ENCODE data around the gene GHR.

Gene GHR

DNA sequence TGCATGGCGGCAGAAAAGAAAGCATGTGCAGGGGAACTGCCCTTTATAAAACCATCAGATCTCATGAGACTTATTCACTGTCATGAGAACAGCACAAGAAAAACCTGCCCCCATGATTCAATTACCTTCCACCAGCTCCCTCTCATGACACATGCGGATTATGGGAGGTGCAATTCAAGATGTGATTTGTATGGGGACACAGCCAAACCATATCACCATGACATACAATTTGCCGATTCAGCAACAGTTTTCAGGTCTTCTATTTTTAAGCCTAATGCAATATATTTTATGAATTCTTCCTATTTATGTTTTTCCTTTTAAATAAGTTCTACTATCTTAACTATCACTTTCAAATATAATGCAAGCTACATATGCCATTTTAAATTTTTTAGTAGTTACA lies 242.6 kb downstream of the GHR start:
- no peak for ATAC-seq
- TF ChIP-seq TCF4 (CRISPR knock-in tag; IDR thresholded peaks at IDR 0.05; ENCODE audit: borderline replicate concordance) (no peak), ZC3H10 (CRISPR knock-in tag; IDR thresholded peaks at IDR 0.05) (no peak), ZNF565 (CRISPR knock-in tag; conservative IDR thresholded peaks at IDR 0.05; ENCODE audit: low read depth) (no peak), CSDC2 (CRISPR knock-in tag; IDR thresholded peaks at IDR 0.05) (no peak)
- TF ChIP-seq, protein P1, sequence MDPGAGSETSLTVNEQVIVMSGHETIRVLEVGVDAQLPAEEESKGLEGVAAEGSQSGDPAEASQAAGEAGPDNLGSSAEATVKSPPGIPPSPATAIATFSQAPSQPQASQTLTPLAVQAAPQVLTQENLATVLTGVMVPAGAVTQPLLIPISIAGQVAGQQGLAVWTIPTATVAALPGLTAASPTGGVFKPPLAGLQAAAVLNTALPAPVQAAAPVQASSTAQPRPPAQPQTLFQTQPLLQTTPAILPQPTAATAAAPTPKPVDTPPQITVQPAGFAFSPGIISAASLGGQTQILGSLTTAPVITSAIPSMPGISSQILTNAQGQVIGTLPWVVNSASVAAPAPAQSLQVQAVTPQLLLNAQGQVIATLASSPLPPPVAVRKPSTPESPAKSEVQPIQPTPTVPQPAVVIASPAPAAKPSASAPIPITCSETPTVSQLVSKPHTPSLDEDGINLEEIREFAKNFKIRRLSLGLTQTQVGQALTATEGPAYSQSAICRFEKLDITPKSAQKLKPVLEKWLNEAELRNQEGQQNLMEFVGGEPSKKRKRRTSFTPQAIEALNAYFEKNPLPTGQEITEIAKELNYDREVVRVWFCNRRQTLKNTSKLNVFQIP (CRISPR knock-in tag; IDR thresholded peaks at IDR 0.05; ENCODE audit: borderline replicate concordance, low read depth): no peak
- TF ChIP-seq, protein P2, sequence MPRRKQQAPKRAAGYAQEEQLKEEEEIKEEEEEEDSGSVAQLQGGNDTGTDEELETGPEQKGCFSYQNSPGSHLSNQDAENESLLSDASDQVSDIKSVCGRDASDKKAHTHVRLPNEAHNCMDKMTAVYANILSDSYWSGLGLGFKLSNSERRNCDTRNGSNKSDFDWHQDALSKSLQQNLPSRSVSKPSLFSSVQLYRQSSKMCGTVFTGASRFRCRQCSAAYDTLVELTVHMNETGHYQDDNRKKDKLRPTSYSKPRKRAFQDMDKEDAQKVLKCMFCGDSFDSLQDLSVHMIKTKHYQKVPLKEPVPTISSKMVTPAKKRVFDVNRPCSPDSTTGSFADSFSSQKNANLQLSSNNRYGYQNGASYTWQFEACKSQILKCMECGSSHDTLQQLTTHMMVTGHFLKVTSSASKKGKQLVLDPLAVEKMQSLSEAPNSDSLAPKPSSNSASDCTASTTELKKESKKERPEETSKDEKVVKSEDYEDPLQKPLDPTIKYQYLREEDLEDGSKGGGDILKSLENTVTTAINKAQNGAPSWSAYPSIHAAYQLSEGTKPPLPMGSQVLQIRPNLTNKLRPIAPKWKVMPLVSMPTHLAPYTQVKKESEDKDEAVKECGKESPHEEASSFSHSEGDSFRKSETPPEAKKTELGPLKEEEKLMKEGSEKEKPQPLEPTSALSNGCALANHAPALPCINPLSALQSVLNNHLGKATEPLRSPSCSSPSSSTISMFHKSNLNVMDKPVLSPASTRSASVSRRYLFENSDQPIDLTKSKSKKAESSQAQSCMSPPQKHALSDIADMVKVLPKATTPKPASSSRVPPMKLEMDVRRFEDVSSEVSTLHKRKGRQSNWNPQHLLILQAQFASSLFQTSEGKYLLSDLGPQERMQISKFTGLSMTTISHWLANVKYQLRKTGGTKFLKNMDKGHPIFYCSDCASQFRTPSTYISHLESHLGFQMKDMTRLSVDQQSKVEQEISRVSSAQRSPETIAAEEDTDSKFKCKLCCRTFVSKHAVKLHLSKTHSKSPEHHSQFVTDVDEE (CRISPR knock-in tag; IDR thresholded peaks at IDR 0.05): no peak

DNA sequence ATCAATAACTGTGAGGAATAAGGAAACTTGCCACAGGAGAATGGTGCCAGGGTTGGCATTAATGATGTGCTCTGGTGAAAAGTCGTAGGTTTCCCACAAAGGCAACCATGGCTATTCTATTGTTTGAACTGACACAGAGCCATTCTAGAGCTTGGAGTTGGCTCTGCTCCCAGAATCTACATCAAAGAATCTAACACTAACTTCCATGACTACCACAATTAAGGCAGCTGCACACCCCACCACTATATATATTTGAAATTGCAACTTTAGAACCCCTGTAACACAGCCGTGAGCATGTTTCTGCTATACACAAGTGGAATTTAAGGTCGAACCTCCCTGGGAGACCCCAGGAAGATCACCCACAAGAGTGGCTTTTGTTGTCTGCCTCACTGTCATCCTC lies 243.6 kb downstream of the GHR start:
- ATAC-seq: no peak
- no peak for TF ChIP-seq OSR1 (CRISPR knock-in tag; IDR thresholded peaks at IDR 0.05)
- TF ChIP-seq ISL1 (CRISPR knock-in tag; IDR thresholded peaks at IDR 0.05): no peak
- no peak for TF ChIP-seq ZFP30 (CRISPR knock-in tag; IDR thresholded peaks at IDR 0.05)
- TF ChIP-seq TOX (CRISPR knock-in tag; IDR thresholded peaks at IDR 0.05; ENCODE audit: borderline replicate concordance): no peak
- TF ChIP-seq, protein P1 (CRISPR knock-in tag; IDR thresholded peaks at IDR 0.05; ENCODE audit: borderline replicate concordance, low read depth): no peak
- TF ChIP-seq ZNF70 (CRISPR knock-in tag; IDR thresholded peaks at IDR 0.05): no peak
- TF ChIP-seq, protein P3, sequence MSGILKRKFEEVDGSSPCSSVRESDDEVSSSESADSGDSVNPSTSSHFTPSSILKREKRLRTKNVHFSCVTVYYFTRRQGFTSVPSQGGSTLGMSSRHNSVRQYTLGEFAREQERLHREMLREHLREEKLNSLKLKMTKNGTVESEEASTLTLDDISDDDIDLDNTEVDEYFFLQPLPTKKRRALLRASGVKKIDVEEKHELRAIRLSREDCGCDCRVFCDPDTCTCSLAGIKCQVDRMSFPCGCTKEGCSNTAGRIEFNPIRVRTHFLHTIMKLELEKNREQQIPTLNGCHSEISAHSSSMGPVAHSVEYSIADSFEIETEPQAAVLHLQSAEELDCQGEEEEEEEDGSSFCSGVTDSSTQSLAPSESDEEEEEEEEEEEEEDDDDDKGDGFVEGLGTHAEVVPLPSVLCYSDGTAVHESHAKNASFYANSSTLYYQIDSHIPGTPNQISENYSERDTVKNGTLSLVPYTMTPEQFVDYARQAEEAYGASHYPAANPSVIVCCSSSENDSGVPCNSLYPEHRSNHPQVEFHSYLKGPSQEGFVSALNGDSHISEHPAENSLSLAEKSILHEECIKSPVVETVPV (CRISPR knock-in tag; IDR thresholded peaks at IDR 0.05): no peak
- no peak for TF ChIP-seq BACH2 (CRISPR knock-in tag; IDR thresholded peaks at IDR 0.05; ENCODE audit: borderline replicate concordance)

DNA sequence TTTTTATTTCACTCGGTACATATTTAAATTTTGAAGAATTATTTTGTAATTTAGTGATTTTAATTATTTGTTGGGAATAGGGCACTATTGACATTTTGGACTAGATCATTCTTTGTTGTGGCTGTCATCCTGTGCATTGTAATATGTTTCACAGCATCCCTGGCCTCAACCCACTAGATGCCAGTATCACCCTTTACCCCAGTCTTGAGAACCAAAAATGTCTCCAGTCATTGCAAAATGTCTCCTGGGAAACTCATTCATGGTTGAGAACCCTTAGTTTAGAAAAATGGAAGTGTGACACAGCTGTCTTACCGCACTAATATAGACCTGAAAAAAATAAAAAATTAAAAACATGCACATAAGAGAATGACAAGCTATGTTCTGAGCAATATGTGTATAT lies 245.0 kb downstream of the GHR start:
- no peak for TF ChIP-seq RARB (CRISPR knock-in tag; IDR thresholded peaks at IDR 0.05)
- TF ChIP-seq BACH2 (CRISPR knock-in tag; IDR thresholded peaks at IDR 0.05; ENCODE audit: borderline replicate concordance): no peak
- no peak for TF ChIP-seq ZFP3 (CRISPR knock-in tag; IDR thresholded peaks at IDR 0.05)
- TF ChIP-seq, protein P4, sequence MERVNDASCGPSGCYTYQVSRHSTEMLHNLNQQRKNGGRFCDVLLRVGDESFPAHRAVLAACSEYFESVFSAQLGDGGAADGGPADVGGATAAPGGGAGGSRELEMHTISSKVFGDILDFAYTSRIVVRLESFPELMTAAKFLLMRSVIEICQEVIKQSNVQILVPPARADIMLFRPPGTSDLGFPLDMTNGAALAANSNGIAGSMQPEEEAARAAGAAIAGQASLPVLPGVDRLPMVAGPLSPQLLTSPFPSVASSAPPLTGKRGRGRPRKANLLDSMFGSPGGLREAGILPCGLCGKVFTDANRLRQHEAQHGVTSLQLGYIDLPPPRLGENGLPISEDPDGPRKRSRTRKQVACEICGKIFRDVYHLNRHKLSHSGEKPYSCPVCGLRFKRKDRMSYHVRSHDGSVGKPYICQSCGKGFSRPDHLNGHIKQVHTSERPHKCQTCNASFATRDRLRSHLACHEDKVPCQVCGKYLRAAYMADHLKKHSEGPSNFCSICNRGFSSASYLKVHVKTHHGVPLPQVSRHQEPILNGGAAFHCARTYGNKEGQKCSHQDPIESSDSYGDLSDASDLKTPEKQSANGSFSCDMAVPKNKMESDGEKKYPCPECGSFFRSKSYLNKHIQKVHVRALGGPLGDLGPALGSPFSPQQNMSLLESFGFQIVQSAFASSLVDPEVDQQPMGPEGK (CRISPR knock-in tag; IDR thresholded peaks at IDR 0.05; ENCODE audit: borderline replicate concordance): no peak
- TF ChIP-seq, protein P1 (CRISPR knock-in tag; IDR thresholded peaks at IDR 0.05; ENCODE audit: borderline replicate concordance, low read depth): no peak
- no peak for TF ChIP-seq SNAI2 (CRISPR knock-in tag; IDR thresholded peaks at IDR 0.05)
- TF ChIP-seq, protein P2 (CRISPR knock-in tag; IDR thresholded peaks at IDR 0.05): no peak
- TF ChIP-seq, protein P3 (CRISPR knock-in tag; IDR thresholded peaks at IDR 0.05): no peak
- no peak for TF ChIP-seq GLIS3 (CRISPR knock-in tag; IDR thresholded peaks at IDR 0.05)
- no peak for TF ChIP-seq OSR1 (CRISPR knock-in tag; IDR thresholded peaks at IDR 0.05)
- TF ChIP-seq TCF4 (CRISPR knock-in tag; IDR thresholded peaks at IDR 0.05; ENCODE audit: borderline replicate concordance): no peak
- no peak for TF ChIP-seq ISL1 (CRISPR knock-in tag; IDR thresholded peaks at IDR 0.05)
- TF ChIP-seq ZC3H10 (CRISPR knock-in tag; IDR thresholded peaks at IDR 0.05): no peak
- TF ChIP-seq ZFP30 (CRISPR knock-in tag; IDR thresholded peaks at IDR 0.05): no peak
- no peak for TF ChIP-seq PPARA (CRISPR knock-in tag; IDR thresholded peaks at IDR 0.05; ENCODE audit: borderline replicate concordance)
- no peak for TF ChIP-seq ESRRG (CRISPR knock-in tag; IDR thresholded peaks at IDR 0.05)
- no peak for ATAC-seq
